NCI-H82 treated with DMSO at 0.1 percent for 48 hours (cell line): ENCODE results near the gene MST1R.
A peak's percentile ranks its signal among the peaks of the same experiment; 100 is the strongest.

Experiments
- DNase-seq: peaks from one replicate; lab custom pipeline; 2025; ENCODE audit not compliant: unreplicated experiment; lab: John Stamatoyannopoulos, UW

The MST1R gene

DNA sequence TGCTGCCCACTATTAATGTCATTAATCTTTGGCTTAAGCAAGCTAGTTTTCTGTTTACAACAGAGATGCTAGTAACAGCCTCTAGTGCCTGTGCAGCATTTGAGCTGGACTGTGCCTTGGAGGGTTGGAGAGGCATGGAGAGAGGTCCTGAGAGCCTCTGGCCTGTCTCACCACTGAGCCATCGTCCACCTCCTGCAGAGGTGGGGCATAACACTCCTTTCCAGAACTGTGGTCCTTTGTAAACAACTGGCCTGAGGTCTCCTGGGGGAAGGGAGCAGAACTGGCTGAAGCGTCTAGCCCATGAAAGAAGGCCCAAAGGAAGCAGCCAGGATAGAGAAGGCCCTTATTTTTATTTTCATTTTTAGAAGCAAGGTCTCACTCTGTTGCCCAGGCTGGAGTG, 24.0 kb downstream of the MST1R start:
- DNase-seq: no peak

DNA sequence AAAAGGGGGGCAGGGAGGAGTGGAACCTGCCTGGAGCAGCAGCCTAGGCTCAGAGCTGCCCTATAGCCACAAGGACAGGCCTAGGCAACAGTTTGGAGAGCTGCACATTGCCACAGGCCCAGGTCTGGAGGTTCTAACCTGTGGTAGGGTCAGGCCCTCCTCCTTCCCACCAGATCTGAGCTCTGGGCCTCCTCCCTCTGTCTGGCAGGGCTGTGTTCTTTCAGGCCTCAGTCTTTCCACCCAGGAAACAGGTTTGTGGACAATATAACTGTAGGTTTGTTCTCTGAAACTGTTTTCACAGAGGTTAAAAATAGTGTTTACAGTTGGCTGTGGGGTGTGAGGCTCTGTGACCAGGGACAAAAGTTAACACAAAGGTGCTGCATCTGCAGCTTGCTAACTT, 25.0 kb downstream of the MST1R start:
- no peak for DNase-seq

GRCh38 chr3:49877716-49878115, 26.0 kb downstream of the MST1R start:
- no peak for DNase-seq

DNA sequence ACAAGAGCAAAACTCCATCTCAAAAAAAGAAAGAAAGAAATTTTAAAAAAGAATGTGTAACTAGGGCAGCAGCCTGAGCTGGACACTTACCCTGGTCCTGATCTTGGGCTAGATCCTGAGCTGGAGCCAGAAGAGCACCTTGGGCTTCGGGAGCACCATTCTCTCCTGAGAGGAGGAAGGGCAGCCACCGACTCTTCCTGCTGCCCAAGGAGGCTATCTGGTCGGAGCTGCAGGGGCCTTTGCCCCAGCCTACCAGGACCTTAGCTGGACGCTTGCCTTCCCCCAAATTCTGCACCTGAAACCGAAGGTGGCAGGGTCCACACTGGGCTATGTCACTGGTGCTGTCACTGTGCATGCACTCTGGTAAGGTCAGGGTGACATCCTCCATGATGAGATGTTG, 27.1 kb downstream of the MST1R start:
- DNase-seq: no peak

- no peak for DNase-seq
Measured at GRCh38 chr3:49873623-49874022, 30.1 kb downstream of the MST1R start.

DNA sequence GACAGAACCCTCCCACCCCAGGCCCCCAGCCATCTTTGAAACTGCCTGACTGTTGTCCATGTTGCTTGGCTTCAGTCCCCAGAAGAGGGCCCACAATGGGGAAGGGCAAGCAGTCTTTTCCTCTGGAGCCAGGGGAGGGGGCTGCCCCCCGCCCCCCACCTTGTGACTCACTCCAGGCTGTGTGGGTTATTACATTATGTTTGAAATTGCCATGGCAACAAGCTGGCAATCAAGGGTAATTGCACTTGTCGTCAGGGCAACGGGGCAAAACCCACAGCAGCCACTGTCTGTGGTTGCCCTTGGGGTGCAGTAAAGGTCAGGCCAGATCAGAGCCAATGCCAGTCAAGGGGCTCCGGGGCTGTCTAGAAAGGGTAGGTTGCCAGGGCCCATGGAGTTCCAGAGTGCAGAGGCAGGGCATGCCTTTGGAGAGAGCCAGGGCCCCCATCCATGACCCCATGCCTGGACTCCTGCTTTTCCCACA, 30.8 kb downstream of the MST1R start:
- no peak for DNase-seq

DNA sequence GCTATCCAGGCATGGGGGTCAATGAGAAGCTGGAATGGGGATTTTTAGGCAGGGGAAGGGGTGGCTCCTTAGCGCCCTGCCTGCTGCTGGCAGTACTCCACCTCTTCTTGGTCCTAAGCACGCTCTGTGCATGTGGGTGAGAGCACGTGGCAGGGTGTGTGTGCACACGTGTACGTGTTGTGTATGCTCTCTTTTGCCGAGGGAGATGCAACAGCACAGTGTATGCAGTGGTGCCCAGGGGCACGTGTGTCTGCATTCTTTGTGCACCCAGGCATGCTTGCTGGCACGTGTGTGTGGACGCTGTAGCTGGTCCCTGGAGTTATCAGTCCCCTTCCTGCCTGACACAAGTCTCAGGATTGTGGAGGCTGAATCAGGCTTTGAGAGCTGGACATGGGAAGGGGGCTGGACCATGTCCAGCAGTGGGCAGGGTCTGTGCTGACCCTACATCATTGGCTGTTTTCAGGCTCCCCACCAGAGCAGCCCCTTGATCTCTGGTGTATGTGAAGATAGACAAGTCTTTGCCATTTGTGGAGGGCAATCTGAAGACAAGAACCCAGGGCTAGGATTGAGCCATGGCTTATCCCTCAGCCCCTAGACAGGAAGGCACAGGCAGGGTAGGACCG, 32.0 kb downstream of the MST1R start:
- DNase-seq: no peak

- no peak for DNase-seq
Measured at GRCh38 chr3:49869525-49870126, 34.0 kb downstream of the MST1R start, which contains the start of gene CAMKV. Gene CAMKV, minus strand, starts transcription at chr3:49869906. Its CDS starts 7,518 bp downstream, at chr3:49862388.

DNA sequence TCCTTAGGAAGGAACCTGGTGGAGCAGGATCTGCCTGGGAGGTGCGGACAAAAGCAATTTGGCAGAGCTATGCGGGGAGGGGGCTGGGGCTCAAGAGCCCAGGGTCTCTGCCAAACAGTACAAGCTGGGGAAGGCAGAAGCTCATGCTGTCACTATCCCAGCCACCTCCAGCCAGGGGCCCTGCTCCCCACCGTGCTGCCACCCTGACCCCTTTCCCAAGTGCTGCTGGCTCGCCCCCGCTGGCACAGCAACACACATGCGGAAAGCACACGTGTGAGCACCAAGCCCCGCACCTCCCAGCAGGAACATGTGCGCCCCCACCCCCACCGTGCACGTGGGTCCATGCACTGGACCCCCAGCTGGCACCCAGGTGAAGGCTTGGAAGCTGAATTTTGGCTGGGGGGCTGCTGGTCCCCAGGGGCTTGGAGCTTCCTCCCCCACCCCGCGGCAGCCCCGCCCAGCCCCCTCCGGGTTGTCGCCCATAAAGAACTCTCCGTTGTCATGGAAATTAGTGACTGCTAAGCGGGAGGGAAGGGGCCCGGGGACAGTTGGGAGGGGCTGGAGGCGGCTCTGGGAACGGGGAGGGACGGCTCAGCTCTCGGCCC, 34.7 kb downstream of the MST1R start:
- no peak for DNase-seq

DNA sequence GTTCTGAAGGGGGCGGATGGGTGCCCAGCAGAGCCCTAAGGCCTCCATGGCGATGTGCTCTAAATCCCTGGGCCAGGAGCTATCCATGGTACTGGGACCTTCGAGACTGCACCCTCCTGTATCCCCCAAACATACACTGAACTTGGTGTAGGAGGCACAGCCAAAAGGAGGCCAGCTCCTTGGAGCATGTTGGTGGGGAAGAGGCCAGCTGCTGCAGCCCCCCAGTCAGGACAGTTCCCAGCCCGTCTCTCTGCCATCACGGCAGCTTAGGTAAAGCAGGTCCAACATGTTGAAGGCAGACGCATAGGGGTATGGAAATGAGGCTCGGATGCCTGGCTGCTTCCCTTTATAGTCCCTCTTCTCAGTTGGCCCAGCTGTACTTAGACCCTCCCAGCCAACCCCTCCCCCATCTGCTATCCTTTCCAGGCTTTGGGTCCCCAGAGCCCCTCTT, 35.8 kb downstream of the MST1R start:
- peak; percentile 51 for DNase-seq

GRCh38 chr3:49867400-49867799, 36.3 kb downstream of the MST1R start:
- DNase-seq: no peak

DNA sequence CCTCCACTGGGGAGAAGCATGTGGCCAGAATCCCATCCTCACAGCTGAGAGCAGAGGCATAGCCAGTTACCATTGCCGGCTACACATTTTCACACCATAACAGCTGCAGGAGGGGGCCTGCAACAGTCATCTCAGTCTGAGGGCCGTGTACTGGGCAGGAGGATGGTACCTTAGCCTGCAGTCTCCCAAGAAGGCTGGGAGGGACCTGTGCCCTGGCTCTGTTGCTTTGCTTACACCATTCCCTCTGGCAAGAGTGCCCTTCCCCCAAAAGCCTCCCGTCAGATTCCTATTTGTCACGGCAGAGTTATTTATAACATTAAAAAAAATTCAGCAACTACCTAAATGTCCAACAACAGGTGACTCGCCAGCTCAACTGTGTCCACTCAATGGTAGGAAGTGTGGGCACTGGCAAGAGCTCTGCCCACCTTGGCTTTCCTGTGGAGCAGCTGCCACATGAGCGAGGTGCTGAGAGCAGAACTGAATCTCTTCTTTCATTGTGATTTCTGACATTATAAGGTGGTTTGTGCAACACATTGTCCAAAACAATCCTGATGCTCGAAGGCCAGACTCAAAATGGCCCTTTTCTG, 38.4 kb downstream of the MST1R start:
- DNase-seq: no peak

DNA sequence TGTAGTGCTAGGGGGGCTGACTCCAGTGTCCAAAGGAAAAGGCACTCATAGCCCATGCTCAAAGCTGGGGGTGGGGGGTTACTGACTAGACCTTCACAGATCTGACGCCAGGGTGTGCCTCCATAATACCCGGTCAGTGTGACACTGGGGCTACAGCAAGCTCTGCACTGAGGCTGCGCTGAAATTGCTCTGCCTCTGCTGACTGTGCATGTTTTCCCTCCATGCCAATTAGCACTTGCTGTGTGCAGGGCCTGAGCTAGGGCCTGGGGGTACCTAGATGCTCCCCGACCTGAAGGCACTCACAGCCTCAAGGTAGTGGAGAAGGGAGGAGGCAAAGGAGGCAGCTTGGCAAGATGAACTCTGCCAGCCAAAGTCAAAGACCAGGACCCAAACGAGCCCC, 39.2 kb downstream of the MST1R start:
- no peak for DNase-seq

GRCh38 chr3:49859576-49860305, 43.9 kb downstream of the MST1R start:
- DNase-seq: no peak

GRCh38 chr3:49856181-49857005, 47.3 kb downstream of the MST1R start, which contains the start of gene TRAIP:
Gene TRAIP, minus strand, starts transcription at chr3:49856564. Its CDS starts 111 bp downstream, at chr3:49856453.
- DNase-seq: peak; percentile 80

- DNase-seq: no peak
Measured at GRCh38 chr3:49855662-49856061, 48.0 kb downstream of the MST1R start.

GRCh38 chr3:49845694-49846093, 58.0 kb downstream of the MST1R start:
- no peak for DNase-seq

DNA sequence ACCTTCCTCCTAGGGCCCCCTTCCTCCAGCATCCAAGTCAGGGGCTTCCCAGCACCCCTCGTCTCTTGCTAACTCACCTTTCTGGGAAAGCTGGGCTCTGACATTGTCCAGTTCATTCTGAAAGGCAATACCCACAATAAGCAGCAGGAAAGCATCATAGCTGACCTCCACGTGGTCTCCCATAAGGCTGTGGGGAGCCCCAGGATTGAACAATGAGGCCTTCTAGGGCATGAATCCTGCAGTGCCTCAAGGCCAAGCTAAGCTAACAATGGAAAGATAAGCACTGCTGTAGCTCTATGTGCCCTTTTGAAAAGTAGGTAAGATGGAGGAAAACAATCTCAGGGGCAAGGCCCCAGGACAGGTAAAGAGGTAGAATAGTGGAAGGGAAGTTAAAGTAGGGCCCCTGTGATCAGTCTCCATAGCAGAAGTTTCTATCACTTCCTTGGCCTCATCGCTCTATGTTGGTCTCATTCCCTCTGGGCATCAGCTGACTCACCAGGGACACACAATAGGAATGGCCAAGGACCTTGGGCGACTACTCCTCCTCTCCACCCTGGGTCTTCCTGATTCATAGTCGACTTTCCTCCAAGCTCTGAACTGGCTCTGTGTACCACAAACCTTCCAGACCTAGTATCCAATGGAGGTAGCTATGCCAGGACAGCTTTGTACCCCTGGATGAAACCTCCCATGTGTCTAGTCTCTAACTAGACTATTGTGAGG, 59.0 kb downstream of the MST1R start:
- DNase-seq: no peak

DNA sequence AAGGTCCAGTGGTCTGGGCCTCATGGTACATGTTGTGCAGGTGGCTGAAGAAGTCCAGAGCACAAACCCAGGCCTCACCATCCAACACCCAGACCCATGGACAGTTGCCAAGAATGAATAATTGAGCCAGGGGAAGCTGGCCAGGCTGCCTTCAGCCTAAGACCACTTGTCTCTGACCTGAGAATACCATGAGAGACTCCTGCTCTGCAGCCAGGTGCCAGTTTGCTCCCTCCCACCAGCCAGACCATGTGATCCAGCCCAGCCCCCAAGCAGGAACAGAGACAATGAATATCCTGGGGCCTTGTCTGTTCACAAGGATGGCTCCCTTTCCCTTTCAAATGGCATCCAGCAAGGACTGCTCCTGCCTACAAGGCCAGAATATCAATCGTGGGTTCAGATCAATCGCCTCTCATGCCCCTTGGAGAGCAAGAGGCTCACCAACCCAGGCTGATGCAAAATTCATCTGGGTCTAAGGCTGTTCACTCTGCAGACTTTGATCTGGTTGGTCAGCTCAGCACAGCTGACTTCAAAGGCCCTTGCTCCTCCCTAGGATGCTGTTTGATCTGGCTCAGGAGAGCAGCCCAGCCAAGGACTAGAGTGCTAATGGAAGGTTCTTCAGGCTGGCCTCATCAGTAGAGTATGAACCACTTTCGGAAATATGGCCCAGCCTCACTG, 60.7 kb downstream of the MST1R start:
- DNase-seq: no peak
